Measurements from ENCODE around the gene SWT1.
"Not testable (repeated sequence)": the region's sequence is repeated elsewhere in the genome, so short reads cannot be mapped to it uniquely, and the experiment has no call there.

SWT1 gene

GRCh38 chr1:185241127-185241526, 84.2 kb downstream of the SWT1 start:
- TF ChIP-seq CTCF (IDR thresholded peaks at IDR 0.05; ENCODE audit: control extremely low read depth, extremely low read depth, low read depth, missing control alignments) = no peak
- ChIA-PET POLR2A (no interaction called here), CTCF (interaction anchor here (3.9 kb wide), 1 partner anchor 8 kb away, joined by 18 read pairs; no protein-coding TSS in a partner anchor)
- DNase-seq (ENCODE audit: extremely low spot score) = no peak

- TF ChIP-seq CTCF (IDR thresholded peaks at IDR 0.05; ENCODE audit: control extremely low read depth, extremely low read depth, low read depth, missing control alignments) = no peak
- ChIA-PET CTCF (interaction anchor here (1.0 to 1.3 kb wide), 2 partner anchors 9 to 37 kb away, joined by 4 read pairs; no protein-coding TSS in a partner anchor), POLR2A (no interaction called here)
- no peak for DNase-seq (ENCODE audit: extremely low spot score)
Measured at GRCh38 chr1:185244015-185244747, 87.2 kb downstream of the SWT1 start.

GRCh38 chr1:185245466-185245865, 88.5 kb downstream of the SWT1 start:
- DNase-seq (ENCODE audit: extremely low spot score) = no peak
- CTCF ChIA-PET = interaction anchor here (1.1 to 1.3 kb wide), 2 partner anchors 30 to 36 kb away, joined by 3 to 4 read pairs; no protein-coding TSS in a partner anchor
- TF ChIP-seq CTCF (IDR thresholded peaks at IDR 0.05; ENCODE audit: control extremely low read depth, extremely low read depth, low read depth, missing control alignments) = no peak
- POLR2A ChIA-PET = no interaction called here

- CTCF ChIA-PET = interaction anchor here (1.6 to 2.7 kb wide), 2 partner anchors 10 to 21 kb away, joined by 4 to 18 read pairs; no protein-coding TSS in a partner anchor
- DNase-seq (ENCODE audit: extremely low spot score) = no peak
- POLR2A ChIA-PET = no interaction called here
- no peak for TF ChIP-seq CTCF (IDR thresholded peaks at IDR 0.05; ENCODE audit: control extremely low read depth, extremely low read depth, low read depth, missing control alignments)
Measured at GRCh38 chr1:185249563-185249962, 92.6 kb downstream of the SWT1 start.

- CTCF ChIA-PET = interaction anchor here (0.9 to 2.7 kb wide), 4 partner anchors 10 to 80 kb away, joined by 3 to 18 read pairs (median 4); no protein-coding TSS in a partner anchor
- no peak for TF ChIP-seq CTCF (IDR thresholded peaks at IDR 0.05; ENCODE audit: control extremely low read depth, extremely low read depth, low read depth, missing control alignments)
- POLR2A ChIA-PET = no interaction called here
- no peak for DNase-seq (ENCODE audit: extremely low spot score)
Measured at GRCh38 chr1:185250063-185250462, 93.1 kb downstream of the SWT1 start.

GRCh38 chr1:185251928-185252327, 95.0 kb downstream of the SWT1 start:
- POLR2A ChIA-PET; DNase-seq (ENCODE audit: extremely low spot score); CTCF ChIA-PET: not testable (repeated sequence)

- POLR2A ChIA-PET; DNase-seq (ENCODE audit: extremely low spot score); CTCF ChIA-PET: not testable (repeated sequence)
Measured at GRCh38 chr1:185252404-185252803, 95.4 kb downstream of the SWT1 start.

- CTCF ChIA-PET; POLR2A ChIA-PET; DNase-seq (ENCODE audit: extremely low spot score): not testable (repeated sequence)
Measured at GRCh38 chr1:185255595-185255994, 98.6 kb downstream of the SWT1 start.

GRCh38 chr1:185257116-185257949, 100.4 kb downstream of the SWT1 start:
- DNase-seq (ENCODE audit: extremely low spot score); CTCF ChIA-PET; POLR2A ChIA-PET: not testable (repeated sequence)
